ENCODE measurements around the gene VSX1.

Gene VSX1

GRCh38 chr20:25081730-25082497 lies at the start of gene VSX1:
Gene VSX1 (minus strand): TSS chr20:25082141. CDS start chr20:25082096, 45 bp downstream.
- no peak for ATAC-seq

DNA sequence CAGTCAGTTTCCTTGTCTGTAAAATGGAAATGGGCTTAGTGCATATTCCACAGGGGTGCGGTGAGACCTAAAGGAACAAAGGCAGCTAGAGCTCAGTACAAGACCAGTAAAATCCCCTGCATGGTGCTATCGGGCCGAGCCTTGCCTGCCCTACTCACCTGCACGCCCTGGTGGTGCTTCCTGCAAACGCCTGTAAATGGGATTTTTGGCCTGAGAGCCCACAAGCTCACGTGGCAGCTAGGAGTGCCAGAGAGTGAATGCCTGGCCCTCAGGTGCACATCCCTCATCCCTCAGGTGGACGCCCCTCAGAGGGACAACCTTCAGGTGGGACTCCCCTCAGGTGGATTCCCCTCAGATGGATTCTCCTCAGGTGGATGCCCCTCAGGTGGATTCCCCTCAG lies 48.0 kb upstream of the VSX1 start:
- ATAC-seq = no peak

DNA sequence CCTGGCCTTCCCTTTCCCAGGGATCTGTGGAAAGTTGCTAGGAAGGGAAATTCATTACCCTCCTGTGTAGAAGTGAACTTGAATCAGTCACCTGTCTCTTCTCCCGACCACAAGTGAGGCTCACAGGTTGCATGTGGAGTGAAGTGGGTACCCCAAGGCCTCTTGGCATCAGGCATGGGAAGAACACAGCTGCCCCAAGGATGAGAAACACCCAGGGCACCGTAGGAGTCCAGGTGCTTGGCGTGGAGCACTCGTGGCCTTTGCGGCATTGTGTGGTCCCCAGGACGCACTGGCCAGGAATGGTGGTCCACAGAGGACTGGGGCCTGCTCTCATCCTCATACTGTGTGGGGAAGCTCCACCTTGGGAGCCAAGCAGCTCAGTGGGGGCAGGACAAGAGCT lies 47.5 kb upstream of the VSX1 start:
- no peak for ATAC-seq

GRCh38 chr20:25128649-25129048 lies 46.7 kb upstream of the VSX1 start:
- ATAC-seq = no peak

DNA sequence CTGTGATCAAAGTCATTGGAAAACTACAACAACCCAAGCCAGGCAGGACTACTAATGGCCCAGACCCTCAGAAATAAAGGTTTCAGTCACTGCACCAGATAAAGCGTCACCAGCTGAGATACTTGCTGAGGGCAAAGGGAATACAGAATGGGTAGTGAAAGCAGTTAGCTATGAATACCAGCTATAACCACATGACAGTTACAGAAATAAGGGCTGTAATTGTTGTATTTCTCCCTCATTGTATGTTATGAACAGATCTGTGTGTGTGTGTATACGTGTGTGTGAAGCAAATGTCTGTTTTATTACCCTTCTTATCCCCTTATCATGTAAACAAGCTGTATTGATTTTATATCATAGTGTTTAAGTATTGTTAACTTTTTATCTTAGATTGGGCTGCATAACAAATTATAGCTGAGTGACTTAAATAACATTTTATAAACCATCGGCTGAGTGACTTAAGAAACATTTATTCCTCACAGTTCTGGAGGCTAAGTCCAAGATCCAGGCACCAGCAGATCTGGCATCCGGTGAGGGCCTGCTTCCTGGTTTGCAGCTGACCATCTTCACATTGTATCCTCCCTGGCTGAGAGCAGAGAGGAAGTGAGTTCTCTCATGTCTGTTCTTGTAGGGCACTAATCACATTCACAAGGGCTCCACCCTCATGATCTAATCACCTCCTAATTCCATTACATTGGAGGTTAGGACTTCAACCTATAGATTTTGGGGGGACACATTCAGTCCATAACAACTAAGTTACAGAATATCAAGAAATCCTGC lies 46.0 kb upstream of the VSX1 start:
- no peak for ATAC-seq

GRCh38 chr20:25126204-25127029 lies 44.5 kb upstream of the VSX1 start:
- ATAC-seq = no peak

DNA sequence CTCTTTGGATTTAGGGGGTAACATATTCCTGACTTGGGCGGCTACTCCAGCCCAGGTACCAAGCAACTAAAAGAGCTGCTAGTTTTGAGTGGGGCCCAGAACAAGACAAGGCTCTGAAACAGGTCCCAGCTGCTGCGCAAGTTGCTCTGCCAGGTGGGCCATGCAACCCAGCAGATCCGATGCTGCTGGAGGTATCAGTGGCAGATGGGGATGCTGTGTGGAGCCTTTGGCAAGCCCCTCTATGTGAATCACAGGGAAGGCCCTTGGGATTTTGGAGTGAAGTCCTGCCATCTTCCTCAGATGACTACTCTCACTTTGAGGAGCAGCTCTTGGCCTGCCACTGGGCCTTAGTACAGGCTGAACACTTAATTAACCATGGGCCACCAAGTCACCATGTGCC lies 43.7 kb upstream of the VSX1 start:
- ATAC-seq = no peak

DNA sequence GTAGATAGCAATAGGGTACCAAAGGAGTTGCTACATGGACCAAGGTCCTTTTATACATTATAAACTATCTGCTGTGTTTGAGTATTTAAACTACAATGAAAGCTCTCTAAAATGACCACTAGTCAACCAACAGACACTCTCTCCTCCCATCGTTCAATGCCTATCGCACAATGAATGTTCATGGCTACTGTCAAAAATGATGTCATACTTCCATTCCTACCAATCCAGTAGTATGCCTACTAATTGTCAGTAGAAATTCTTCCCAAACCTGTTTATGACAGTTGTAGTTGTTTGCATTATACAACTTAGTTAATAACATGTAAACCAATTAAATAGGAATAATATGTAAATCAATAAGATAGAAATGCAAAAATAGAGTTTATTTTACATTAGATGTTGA lies 39.0 kb upstream of the VSX1 start:
- ATAC-seq = no peak

DNA sequence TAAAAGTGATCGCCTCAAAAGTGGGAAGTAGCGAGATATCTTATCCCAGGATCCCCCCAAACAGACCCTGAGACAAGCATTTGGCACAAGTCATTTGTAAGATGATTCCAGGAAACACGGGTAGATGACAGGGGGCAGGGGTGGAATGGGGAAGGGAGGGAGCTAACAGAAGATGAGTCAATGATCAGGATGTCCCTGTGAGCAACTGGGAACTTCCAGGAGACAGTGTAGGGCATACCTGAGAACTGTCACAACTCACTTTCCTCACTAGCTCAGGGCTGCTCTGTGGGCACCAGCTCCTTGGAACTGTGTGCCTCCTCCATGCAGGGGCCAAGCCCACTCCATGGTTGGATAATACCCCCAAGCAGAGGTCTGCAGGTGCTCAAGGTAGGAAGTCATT lies 38.5 kb upstream of the VSX1 start:
- no peak for ATAC-seq

DNA sequence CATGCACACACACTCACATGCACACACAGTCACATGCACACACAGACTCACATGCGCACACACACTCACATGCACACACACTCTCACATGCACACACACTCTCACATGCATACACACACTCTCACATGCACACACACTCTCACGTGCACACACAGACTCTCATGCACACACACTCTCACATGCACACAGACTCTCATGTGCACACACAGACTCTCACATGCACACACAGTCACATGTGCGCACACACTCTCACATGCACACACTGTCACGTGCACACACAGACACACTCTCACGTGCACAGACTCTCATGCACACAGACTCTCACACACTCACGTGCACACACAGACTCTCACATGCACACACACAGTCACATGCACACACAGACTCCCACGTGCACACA lies 36.6 kb upstream of the VSX1 start:
- no peak for ATAC-seq

- ATAC-seq = no peak
Observed at GRCh38 chr20:25117990-25118389, 36.0 kb upstream of the VSX1 start.

GRCh38 chr20:25116739-25117458 lies 35.0 kb upstream of the VSX1 start:
- no peak for ATAC-seq

GRCh38 chr20:25103526-25103925 lies 21.6 kb upstream of the VSX1 start:
- no peak for ATAC-seq

DNA sequence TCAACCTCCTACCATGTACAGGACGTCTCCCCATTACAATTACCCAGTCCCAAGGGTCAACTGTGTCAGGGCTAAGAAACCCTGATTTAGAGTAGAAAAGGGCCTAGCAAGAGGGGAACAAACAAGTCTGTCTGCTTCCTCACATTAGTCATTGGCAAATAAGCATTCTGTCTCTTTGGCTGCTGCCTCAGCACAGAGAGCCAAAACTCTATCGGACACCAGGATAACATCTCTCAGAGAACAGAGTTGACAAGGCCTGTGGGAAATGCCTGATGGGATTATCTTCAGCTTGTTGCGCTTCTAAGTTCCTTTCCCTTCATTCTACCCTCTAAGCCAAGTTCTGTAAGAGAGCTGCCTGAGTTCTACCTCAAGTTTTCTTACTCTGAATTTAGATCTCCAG lies 19.0 kb upstream of the VSX1 start:
- ATAC-seq = no peak

DNA sequence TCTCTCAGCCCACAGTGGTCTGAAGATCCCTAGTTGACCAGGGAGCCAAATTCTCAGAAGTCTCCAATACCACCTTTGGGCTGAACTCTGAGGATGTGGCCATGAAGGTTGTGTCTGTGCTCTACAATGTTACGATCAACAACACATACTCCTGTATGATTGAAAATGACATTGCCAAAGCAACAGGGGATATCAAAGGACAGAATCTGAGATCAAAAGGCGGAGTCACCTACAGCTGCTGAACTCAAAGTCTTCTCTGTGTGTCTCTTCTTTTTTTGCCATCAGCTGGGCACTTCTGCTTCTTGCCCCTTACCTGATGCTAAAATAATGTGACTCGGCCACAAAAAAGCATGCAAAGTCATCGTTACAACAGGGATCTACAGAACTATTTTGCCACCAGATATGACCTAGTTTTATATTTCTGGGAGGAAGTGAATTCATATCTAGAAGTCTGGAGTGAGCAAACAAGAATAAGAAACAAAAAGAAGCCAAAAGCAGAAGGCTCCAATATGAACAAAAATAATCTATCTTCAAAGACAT lies 17.7 kb upstream of the VSX1 start:
- ATAC-seq = no peak

GRCh38 chr20:25097498-25097897 lies 15.6 kb upstream of the VSX1 start:
- ATAC-seq = no peak

DNA sequence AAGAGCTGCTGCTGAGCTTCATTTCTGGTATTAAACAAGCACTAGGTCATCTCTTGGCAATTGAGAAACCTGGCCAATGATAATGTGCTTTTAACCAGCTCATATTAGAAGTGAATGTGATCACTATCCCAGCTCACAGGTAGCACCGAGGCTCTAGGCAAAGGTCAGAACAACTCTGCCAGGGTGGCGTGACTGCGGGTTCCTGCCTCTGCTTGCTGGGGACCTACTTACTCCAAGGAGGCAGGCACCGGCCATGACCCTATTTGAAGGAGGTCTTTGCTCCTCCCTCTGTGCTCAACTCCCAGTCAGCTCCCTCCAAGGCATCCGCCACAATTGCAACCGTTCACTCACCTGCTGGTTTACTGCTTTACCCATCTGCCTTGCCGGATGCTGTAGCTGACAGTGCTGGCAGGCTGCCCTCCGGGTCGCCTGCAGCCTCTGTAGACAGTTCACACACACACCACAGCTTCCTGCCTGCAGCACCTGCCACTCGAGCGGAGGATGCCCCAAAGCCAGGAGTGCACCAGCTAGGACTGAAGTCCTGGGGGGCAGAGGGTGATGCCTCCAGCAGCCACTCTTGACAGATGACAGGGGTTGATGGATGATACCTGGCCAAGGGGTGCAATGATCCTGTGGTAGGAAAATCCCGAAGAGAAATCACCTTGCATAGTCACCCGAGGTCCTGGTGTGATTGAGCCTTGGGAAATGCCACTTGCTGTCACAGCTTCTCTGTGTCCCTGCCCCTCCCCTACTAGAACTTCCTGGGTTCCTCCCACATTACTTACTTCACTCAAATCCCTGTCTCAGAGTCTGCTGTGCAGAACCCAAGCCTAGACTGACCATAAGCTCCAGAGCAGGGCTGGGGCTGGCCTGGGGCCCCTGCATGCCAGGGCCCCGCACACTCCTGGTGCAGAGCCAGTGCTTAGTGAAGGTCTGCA lies 8.8 kb upstream of the VSX1 start:
- peak; percentile 76 to 92 for ATAC-seq

DNA sequence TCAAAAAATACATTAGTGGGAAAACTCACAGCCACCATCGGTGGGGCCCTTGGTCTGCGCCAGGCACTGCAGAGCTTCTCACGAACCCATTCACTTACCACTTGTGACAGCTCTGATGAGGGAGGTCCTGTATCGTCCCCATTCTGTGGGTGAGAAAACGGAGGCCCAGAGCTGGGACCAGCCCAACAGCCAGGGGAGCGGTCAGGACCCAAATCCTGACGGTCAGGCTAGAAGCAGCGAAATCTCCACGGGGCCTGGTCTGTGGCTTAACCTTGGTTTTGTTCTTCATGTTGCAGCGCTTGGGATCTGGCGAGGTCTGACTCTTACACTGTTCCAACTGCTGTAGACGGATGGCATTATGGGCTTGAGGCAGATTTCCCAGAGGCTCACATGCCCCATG lies 7.7 kb upstream of the VSX1 start:
- no peak for ATAC-seq

- ATAC-seq = no peak
Observed at GRCh38 chr20:25089096-25089495, 7.2 kb upstream of the VSX1 start.

- no peak for ATAC-seq
Observed at GRCh38 chr20:25088267-25088666, 6.3 kb upstream of the VSX1 start.
